Nephron (organoid): ENCODE results near the gene NLRC3.

Experiments used
- H3K27ac Mint-ChIP-seq, 3 experiments: 2 replicates each; pipeline ENCODE4 v1.8.0; 2020; ENCODE audit warnings: mixed read lengths in 3 of 3, mild to moderate bottlenecking in 2 of 3, moderate library complexity in 1 of 3
- H3K27me3 Mint-ChIP-seq: 2 replicates; pipeline ENCODE4 v1.8.0; 2021; ENCODE audit warnings: low read depth, mild to moderate bottlenecking, moderate library complexity, mixed read lengths
- H3K36me3 Mint-ChIP-seq: 2 replicates; pipeline ENCODE4 v1.8.0; 2020; ENCODE audit warnings: low read depth, mixed read lengths
- H3K4me1 Mint-ChIP-seq: 2 replicates; pipeline ENCODE4 v1.8.0; 2020; ENCODE audit warnings: mixed read lengths
- H3K4me3 Mint-ChIP-seq, 3 experiments: 2 replicates each; pipeline ENCODE4 v1.8.0; 2020; ENCODE audit warnings: mild to moderate bottlenecking in 3 of 3, mixed read lengths in 3 of 3, moderate library complexity in 2 of 3
- H3K9me3 Mint-ChIP-seq: 2 replicates; pipeline ENCODE4 v1.8.0; 2020; ENCODE audit warnings: mixed read lengths
- TF ChIP-seq, protein P1 (sequence below), 3 experiments: fragments of 200-600 bp; sonication (generic); IDR thresholded peaks; one replicate each; pipeline ENCODE4 v1.5.0; 2021; ENCODE audit warnings: antibody characterized with exemption in 3 of 3; ENCODE audit not compliant: unreplicated experiment in 3 of 3

NLRC3 gene

DNA sequence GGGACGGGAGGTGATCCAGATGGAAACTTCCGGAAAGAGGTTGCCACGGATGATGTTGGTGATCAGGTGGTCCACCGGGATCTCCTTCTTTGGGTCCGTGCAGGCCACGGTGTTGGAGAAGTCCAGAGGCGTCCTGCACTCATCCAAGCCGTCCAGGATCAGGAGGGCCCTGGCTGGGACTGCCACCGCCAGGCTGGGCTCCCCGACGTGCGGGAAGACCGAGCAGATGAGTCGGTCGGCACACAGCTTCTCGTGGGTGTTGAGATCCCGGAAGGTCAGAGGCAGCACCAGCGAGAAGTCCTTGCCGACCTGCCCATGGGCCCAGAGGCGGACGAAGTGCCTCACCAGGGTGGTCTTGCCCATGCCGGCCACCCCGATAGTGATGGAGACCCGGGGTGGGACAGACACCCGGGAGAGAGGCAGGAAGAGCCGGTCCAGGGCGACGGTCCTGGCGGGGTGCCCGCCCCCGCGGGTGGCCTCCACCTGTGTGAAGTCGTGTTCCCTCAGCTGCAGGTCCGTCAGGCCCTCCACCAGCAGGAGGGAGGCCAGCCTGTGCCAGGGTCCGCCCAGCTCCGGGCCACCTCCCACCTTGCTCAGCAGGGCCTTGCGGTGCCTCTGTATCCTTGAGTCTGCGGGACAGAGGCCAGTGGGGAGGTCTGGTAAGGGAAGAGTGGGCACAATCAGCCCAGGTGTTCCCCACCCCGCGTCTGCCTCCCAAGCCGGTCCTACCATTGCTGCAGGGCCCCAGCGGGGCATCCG lies 12.9 kb downstream of the NLRC3 start:
- H3K4me1 Mint-ChIP-seq, result no peaks in the 10 kb centered on the region
- TF ChIP-seq, protein P1, sequence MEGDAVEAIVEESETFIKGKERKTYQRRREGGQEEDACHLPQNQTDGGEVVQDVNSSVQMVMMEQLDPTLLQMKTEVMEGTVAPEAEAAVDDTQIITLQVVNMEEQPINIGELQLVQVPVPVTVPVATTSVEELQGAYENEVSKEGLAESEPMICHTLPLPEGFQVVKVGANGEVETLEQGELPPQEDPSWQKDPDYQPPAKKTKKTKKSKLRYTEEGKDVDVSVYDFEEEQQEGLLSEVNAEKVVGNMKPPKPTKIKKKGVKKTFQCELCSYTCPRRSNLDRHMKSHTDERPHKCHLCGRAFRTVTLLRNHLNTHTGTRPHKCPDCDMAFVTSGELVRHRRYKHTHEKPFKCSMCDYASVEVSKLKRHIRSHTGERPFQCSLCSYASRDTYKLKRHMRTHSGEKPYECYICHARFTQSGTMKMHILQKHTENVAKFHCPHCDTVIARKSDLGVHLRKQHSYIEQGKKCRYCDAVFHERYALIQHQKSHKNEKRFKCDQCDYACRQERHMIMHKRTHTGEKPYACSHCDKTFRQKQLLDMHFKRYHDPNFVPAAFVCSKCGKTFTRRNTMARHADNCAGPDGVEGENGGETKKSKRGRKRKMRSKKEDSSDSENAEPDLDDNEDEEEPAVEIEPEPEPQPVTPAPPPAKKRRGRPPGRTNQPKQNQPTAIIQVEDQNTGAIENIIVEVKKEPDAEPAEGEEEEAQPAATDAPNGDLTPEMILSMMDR (IDR thresholded peaks at IDR 0.05; ENCODE audit: unreplicated experiment in 3 of 3), result no peak
- no peak overlapping the region for H3K4me3 Mint-ChIP-seq
- no peak overlapping the region for H3K27ac Mint-ChIP-seq
- H3K9me3 Mint-ChIP-seq, result no peaks in the 10 kb centered on the region
- H3K27me3 Mint-ChIP-seq, result no peaks in the 10 kb centered on the region
- no peaks in the 10 kb centered on the region for H3K36me3 Mint-ChIP-seq

DNA sequence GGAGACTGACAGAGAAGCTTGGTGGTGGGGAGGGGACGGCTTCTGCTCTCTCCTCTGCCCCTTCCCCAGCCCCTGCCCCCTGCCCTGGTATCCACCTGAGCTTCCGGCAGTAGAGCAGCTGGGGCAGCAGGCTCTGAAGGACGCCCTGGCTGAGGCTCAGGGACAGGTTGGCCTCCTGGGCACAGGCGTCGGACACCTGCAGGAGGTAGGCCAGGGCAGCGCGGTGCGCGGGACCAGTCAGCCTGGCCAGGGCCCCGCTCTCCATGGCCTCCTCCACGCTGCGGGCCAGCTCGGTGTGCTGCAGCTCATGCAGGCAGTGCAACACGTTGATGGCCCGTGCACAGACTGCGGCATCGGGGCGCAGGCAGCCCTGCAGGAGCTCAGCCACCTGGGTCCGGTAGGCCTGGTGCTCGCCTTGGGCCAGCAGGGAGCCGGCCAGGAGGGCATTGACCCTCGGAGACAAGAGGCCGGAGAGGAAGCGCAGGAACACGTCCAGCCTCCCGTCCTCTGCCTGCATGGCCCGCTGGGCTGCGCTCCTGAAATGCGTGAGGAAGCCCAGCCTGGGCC lies 14.2 kb downstream of the NLRC3 start:
- no peaks in the 10 kb centered on the region for H3K4me1 Mint-ChIP-seq
- H3K9me3 Mint-ChIP-seq, result no peaks in the 10 kb centered on the region
- no peaks in the 10 kb centered on the region for H3K27me3 Mint-ChIP-seq
- TF ChIP-seq, protein P1 (IDR thresholded peaks at IDR 0.05; ENCODE audit: unreplicated experiment in 3 of 3), result no peak
- no peak overlapping the region for H3K27ac Mint-ChIP-seq
- no peaks in the 10 kb centered on the region for H3K36me3 Mint-ChIP-seq
- H3K4me3 Mint-ChIP-seq, result no peak overlapping the region

DNA sequence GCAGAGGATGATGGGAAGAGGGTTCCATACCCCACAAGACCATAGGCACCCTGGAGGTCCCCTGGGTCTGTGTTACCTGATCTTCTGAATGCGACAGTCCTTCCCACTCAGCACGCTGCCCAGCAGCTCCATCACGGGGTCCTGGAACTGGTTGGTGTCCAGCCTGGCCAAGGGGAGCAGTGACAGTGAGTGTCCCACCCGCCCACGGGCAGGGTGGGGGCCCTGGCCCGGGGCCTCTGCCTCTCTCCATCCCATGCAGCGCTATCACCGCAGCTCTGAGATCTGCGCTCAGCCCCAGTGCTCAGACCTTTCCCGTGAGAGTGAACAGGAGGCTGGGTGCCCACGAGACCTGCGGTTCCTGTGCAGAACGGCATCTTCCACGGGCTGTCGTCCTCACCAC lies 15.6 kb downstream of the NLRC3 start:
- TF ChIP-seq, protein P1 (IDR thresholded peaks at IDR 0.05; ENCODE audit: unreplicated experiment in 3 of 3), result no peak
- H3K4me3 Mint-ChIP-seq, result no peak overlapping the region
- H3K36me3 Mint-ChIP-seq, result no peaks in the 10 kb centered on the region
- no peaks in the 10 kb centered on the region for H3K4me1 Mint-ChIP-seq
- no peaks in the 10 kb centered on the region for H3K9me3 Mint-ChIP-seq
- peaks cover 3% of the 10 kb centered on the region for H3K27me3 Mint-ChIP-seq
- no peak overlapping the region for H3K27ac Mint-ChIP-seq

DNA sequence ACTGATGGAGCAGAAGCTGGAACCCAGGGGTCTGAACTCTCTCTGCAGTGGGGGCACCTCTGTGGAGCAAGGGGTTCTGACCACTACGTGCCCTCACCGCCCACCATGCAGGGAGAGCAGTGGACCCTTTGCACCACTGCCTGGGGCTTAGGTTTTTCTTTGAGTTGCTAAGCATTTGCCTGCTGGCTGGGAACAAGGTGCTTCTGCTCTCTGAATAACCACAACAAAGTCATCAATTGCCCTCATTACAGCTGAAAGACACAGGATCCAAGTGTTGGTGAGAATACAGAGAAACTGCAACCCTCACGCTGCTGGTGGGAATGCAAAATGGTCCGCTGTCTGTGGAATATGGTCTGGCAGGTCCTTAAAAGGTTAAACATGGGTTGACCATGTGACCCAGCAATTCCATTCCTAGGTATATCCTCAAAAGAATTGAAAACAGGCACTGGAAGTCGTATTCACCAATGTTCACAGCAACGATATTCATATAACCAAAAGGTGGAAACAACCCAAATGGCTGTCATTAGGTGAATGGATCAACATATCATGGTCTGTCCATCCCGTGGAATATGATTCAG lies 22.8 kb downstream of the NLRC3 start:
- Mint-ChIP-seq H3K4me3 (no peak overlapping the region), H3K9me3 (no peaks in the 10 kb centered on the region), H3K27ac (no peak overlapping the region)

DNA sequence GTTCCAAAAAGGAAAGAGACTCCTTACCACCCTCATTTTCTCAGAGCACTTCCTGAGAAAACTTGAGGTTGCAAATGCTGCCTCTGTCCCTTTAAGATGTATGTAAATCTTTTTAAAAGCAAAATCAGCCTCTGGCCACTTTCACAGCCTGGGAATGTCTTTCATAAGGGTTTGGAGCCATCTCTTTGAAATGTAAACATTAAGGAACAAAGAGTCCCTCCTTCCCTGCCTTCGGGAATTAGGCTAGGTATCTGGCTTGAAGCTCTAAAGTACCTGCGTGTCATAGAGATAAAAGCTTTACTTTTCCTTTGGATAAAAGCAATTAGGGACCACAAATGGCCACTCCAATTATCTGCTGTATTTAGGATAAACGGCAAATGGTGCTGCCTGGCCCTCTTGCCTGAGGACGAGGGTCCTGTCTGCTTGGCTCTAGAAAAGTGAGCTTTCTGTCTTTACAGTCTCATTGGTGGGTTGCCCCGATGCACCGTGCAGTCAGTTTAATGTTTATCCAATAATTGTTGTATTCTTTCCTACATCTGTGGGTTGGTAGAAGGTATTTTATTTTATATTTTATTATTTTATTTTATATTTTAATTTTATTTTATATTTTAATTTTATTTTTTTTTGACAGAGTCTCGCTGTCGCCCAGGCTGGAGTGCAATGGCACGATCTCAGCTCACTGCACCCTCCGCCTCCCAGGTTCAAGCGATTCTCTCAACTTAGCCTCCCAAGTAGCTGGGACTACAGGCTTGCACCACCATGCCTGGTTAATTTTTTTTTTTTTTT lies 23.9 kb downstream of the NLRC3 start:
- Mint-ChIP-seq H3K4me3 (no peak overlapping the region), H3K27me3 (peaks cover 3% of the 10 kb centered on the region), H3K27ac (no peak overlapping the region), H3K36me3 (no peaks in the 10 kb centered on the region), H3K4me1 (no peaks in the 10 kb centered on the region), H3K9me3 (no peaks in the 10 kb centered on the region)
- TF ChIP-seq, protein P1 (IDR thresholded peaks at IDR 0.05; ENCODE audit: unreplicated experiment in 3 of 3), result no peak

More for the DNA sequence above, 22.8 kb downstream of the NLRC3 start:
- H3K36me3 Mint-ChIP-seq, result no peaks in the 10 kb centered on the region
- H3K4me1 Mint-ChIP-seq, result no peaks in the 10 kb centered on the region
- TF ChIP-seq, protein P1 (IDR thresholded peaks at IDR 0.05; ENCODE audit: unreplicated experiment in 3 of 3), result no peak
- peaks cover 3% of the 10 kb centered on the region for H3K27me3 Mint-ChIP-seq
